ENCODE measurements around the gene NCOA3.

Gene NCOA3

GRCh38 chr20:47674145-47674544 lies 172.5 kb downstream of the NCOA3 start:
- TF ChIP-seq, protein P1, sequence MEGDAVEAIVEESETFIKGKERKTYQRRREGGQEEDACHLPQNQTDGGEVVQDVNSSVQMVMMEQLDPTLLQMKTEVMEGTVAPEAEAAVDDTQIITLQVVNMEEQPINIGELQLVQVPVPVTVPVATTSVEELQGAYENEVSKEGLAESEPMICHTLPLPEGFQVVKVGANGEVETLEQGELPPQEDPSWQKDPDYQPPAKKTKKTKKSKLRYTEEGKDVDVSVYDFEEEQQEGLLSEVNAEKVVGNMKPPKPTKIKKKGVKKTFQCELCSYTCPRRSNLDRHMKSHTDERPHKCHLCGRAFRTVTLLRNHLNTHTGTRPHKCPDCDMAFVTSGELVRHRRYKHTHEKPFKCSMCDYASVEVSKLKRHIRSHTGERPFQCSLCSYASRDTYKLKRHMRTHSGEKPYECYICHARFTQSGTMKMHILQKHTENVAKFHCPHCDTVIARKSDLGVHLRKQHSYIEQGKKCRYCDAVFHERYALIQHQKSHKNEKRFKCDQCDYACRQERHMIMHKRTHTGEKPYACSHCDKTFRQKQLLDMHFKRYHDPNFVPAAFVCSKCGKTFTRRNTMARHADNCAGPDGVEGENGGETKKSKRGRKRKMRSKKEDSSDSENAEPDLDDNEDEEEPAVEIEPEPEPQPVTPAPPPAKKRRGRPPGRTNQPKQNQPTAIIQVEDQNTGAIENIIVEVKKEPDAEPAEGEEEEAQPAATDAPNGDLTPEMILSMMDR (IDR thresholded peaks at IDR 0.05), result no peak
- no peak overlapping the region for H3K4me3 ChIP-seq
- no peak overlapping the region for H3K27ac ChIP-seq
- no peak for DNase-seq (ENCODE audit: low spot score)

DNA sequence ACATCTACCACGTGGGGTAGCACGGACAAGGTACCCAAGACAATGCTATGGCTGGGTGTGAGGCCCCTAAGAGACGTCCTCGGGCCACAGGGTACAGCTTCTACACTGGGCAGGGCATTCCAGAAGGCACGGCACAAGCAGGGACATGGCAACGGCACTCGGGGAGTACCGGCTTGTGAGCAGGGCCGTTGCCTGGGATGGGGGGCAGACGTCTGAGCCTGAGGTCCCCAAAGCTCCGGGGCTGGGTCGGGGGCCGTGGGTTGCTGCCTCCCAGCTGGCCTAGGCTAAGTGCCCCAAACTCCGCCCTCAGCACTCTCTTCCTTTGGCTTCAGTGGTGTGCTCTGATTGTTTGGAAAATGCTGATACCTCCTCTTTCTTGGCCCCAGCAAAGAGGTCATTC lies 173.0 kb downstream of the NCOA3 start:
- H3K27ac ChIP-seq, result no peak overlapping the region
- no peak for DNase-seq (ENCODE audit: low spot score)
- TF ChIP-seq, protein P1 (IDR thresholded peaks at IDR 0.05), result no peak
- no peak overlapping the region for H3K4me3 ChIP-seq

- Histone ChIP-seq H3K4me3 (no peak overlapping the region), H3K27ac (no peak overlapping the region)
- DNase-seq (ENCODE audit: low spot score), result no peak
- TF ChIP-seq, protein P1 (IDR thresholded peaks at IDR 0.05), result no peak
These were observed 173.8 kb downstream of the NCOA3 start for GRCh38 chr20:47675190-47676142.

DNA sequence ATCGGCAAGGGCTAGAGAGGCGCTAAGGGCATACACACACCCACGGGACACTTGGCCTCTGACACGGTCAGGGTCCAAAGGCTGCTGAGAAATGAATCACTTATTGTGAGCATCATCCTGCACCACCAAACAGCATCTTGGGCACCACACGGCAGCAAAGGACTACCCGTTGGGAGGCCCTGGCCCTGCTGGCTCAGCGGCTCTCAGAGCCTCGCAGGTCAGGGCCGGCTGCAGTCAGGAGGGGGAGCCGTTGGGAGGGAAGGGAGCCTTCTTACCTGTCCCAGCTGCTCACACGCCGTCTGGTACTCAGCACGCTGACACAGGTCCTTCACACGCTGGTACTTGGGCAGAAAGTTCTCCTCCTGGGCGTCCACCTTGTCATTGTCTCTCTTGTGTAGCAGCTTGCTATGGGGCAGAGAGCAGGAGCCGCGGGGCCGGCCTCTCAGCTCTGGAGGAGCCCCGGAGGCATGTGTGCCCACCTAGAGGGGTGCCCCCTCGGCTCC lies 174.6 kb downstream of the NCOA3 start:
- TF ChIP-seq, protein P1 (IDR thresholded peaks at IDR 0.05), result no peak
- Histone ChIP-seq H3K4me3 (no peak overlapping the region), H3K27ac (no peak overlapping the region)
- DNase-seq (ENCODE audit: low spot score), result no peak

DNA sequence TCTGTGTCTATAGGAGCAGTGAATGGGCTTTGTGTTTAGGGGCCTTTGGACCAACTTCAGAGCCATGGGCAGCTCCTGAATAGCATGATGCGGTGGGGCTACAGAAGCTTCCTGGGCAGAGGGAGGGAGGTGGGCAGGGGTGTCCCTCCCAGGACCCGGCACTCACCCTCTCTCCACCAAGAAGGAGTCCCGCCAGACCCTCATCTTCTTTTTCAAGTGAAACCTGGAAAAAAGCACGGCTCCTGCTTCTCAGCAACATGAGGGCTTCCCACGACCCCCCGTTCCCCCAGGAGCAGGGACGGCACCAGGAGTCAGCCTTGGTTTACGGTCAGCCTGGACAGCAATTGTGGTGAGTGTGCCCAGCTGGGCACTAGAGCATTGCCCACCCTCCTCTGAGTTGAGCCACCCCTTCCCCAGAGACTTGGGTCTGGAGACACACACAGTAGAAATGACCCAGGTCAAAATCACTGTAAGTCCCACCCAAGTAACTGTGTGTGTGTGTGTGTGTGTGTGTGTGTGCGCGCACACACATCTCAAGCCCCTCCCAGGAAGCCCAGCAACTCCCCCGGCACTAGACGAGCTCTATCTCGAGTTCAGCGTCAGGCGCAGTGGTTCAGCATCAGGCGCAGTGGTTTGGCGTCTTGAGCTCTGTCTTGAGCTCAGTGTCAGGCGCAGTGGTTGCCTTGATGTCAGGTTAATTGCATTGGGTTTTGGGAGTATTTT lies 175.4 kb downstream of the NCOA3 start:
- no peak for DNase-seq (ENCODE audit: low spot score)
- Histone ChIP-seq H3K4me3 (no peak overlapping the region), H3K27ac (no peak overlapping the region)

GRCh38 chr20:47677635-47678453 lies 176.2 kb downstream of the NCOA3 start:
- H3K4me3 ChIP-seq, result no peak overlapping the region
- DNase-seq (ENCODE audit: low spot score), result no peak
- TF ChIP-seq, protein P1 (IDR thresholded peaks at IDR 0.05), result peak; percentile 59
- no peak overlapping the region for H3K27ac ChIP-seq

More for the DNA sequence above, 175.4 kb downstream of the NCOA3 start:
- TF ChIP-seq, protein P1 (IDR thresholded peaks at IDR 0.05), result no peak
